GM10266 (cell line): ENCODE measurements around the gene MAD1L1.

ENCODE experiments used
- DNase-seq: peaks from one replicate; pipeline ENCODE4 v3.0.0; 2012; ENCODE audit errors: extremely low spot score
- TF ChIP-seq, protein P1 (sequence below): IDR thresholded peaks from 2 replicates; pipeline ENCODE4 v1.5.1; 2012; ENCODE audit warnings: mild to moderate bottlenecking, low read depth; ENCODE audit not compliant: control insufficient read depth, insufficient read depth; ENCODE audit errors: missing control alignments

MAD1L1 gene

DNA sequence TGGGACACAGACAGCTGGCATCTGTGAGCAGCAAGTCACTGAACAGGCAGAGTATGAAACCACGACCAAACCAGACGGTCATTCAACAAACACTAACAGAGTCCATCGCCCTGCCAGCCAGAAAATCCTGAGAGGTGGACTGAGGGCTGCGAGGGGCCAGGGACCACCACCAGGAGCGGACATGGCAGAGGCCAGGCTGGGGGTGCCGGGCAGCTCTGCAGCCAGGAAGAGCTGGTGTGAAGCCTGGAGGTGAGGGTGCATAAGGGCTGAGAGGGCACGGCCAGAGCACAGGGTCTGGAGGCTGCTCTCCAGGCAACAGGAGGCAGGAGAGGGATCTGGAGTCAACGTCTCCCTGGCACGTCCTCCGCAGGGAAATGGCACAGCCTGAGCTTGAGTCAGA is 15.5 kb downstream of the MAD1L1 start:
- no peak for DNase-seq
- TF ChIP-seq, protein P1, sequence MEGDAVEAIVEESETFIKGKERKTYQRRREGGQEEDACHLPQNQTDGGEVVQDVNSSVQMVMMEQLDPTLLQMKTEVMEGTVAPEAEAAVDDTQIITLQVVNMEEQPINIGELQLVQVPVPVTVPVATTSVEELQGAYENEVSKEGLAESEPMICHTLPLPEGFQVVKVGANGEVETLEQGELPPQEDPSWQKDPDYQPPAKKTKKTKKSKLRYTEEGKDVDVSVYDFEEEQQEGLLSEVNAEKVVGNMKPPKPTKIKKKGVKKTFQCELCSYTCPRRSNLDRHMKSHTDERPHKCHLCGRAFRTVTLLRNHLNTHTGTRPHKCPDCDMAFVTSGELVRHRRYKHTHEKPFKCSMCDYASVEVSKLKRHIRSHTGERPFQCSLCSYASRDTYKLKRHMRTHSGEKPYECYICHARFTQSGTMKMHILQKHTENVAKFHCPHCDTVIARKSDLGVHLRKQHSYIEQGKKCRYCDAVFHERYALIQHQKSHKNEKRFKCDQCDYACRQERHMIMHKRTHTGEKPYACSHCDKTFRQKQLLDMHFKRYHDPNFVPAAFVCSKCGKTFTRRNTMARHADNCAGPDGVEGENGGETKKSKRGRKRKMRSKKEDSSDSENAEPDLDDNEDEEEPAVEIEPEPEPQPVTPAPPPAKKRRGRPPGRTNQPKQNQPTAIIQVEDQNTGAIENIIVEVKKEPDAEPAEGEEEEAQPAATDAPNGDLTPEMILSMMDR: no peak

DNA sequence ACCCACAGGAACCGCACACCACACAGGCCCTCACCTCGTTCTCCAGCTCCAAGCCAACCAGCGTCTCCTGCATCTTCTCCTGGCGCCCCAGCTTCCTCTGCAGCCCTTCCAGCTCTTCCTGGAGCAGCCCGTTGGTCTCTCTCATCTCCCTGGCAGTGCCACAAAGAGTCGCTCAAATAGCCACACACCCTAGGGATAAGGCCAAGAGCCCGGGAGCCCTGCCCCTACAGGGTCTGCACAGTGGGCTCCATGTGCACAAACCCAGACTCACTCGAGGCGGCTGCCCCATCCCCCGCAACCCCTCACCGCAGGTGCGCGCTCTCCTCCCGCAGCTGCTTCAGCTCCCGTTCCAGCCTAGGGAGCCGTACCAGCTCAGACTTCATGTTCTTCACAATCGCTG is 16.9 kb downstream of the MAD1L1 start:
- DNase-seq: no peak
- TF ChIP-seq, protein P1: no peak

DNA sequence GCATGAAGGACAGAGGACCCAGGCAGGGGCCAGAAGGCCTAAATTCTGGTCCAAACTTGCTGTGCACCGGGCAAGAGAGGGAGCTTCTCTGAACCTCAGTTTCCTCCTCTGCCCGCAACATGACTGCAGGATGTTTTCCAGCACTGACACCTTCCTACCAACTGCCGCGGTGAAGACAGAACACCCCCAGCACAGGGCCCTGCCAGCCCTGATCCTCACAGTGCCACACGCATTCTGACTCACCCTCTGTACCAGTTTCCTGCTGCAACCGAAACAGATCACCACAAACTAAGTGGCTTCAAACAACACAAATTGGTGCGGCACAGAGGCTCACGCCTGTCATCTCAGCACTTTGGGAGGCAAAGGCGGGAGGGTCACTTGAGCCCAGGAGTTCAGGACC is 18.1 kb downstream of the MAD1L1 start:
- TF ChIP-seq, protein P1: no peak
- DNase-seq: no peak

DNA sequence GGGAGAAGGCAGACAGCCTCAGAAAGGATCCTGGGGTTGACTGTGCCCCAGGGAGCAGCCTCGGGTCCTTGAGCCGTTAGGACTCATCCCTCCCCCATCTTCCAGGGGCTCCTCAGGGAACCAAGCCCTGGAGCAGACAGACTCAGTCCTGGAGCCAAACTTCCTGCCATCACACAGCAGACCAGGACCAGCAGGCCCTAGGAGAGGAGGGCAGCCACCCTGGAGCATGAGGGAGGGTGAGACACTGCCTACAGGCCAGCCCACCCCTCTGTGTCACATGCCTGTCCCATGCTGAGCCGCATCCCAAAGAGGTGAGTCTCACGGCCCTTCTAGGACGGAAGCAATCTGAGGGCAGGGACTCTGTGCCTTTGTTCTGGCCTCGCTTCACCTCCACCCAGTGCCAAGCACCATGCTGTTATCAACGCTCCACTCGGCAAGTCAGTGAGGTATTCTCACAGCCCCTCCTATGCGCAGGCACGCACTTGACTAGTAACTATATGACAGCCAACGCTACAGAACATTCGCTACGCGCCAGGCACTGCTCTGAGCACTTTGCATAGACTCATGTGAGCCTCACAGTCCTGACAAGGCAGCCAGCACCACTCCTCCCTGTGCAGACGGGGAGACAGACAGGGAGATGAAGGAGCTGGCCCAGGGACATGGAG is 19.1 kb downstream of the MAD1L1 start:
- no peak for DNase-seq
- TF ChIP-seq, protein P1: no peak

DNA sequence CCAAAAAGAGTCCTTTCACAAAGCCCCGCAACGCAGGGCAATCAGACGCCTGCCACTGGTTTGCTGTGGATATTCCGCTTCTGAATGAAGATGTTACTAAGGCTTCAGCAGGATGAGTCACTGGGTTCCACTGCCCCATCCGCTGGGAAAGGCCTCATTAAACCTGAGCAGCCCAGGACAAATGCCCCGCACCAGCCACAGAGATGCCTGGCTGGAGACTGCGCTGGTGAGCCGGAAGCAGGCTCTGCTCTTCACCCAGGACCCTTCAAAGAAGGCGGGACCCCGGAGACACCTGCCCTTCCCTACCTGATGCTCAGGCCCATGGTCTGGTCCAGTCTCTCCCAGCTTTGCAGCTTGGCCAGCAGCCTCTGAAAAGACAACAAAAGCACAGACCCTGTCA is 19.8 kb downstream of the MAD1L1 start:
- no peak for DNase-seq
- TF ChIP-seq, protein P1: no peak

DNA sequence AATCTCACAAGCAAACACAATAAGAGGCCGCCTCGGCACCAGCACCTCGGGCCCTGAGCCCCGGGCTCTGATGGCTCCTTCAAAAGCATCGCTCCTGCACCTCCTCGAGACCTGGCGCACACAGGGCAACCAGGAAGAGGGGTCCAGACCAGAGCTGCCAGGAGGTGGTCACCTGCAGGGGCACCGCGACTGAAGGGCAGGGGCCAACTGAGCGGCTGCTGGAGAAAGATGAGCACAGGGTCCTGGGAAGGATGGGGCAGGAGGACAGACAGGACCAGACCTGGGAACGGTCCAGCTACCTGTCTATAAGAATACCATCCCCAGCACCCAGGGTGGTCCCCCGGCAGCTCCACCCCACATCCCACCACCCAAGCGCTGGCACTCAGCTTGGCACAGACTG is 20.8 kb downstream of the MAD1L1 start:
- no peak for DNase-seq
- TF ChIP-seq, protein P1: no peak

DNA sequence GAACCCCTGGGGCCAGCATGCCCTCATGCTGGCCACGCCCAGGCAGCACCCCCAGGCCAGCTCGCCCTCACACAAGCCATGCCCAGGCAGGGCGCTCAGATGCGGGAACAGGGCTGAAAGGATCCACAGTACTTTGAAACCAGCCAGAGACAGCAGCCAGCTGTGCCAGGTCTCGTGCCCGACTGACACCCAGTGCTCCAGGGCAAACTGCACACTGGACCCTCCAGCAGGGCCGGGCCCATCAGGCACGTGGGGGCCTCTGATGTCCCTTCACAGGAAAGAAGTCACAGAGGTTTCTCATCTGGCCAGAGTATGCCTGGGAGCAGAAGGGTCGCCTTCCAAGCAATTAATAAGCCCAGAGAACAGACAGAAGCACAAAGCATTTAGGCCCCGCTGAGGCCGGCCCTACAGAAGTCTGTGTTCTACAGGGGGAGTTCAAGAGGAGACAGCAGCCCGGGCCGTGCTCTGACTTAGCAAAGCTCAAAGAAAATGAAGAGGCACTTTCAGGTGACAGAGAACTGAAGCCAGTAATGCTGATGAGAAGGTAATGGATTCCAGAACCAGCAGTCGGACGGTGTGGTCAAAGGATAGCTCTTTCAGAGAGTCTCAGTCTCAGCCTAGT is 21.4 kb downstream of the MAD1L1 start:
- no peak for DNase-seq
- TF ChIP-seq, protein P1: no peak
